Upper lobe of left lung (tissue), 4 donors: ENCODE data around the gene ADK.

Experiments
- CTCF ChIP-seq, 6 experiments: fragments of 450-650 bp in 4 of 6; fragments of 200-600 bp in 2 of 6; sonication (generic) in 2 of 6; IDR thresholded peaks; one replicate each; pipeline ENCODE4 v1.5.1; 2016 to 2019; ENCODE audit warnings: antibody characterized with exemption in 6 of 6
- POLR2A ChIP-seq, 4 donors: fragments of 450-650 bp; IDR thresholded peaks; one replicate each; pipeline ENCODE4 v1.5.1; 2016 to 2017; ENCODE audit warnings: antibody characterized with exemption in 4 of 4, mild to moderate bottlenecking in 2 of 4
- POLR2AphosphoS5 ChIP-seq, 2 donors: sonication (generic); formaldehyde crosslinking; IDR thresholded peaks; one replicate each; pipeline ENCODE4 v1.5.1; 2017; ENCODE audit warnings: antibody characterized with exemption in 2 of 2

GRCh38 chr10:74330646-74331045, 179.6 kb downstream of the ADK start:
- TF ChIP-seq CTCF (IDR thresholded peaks at IDR 0.05), result no peak
- no peak for TF ChIP-seq POLR2AphosphoS5 (IDR thresholded peaks at IDR 0.05)
- no peak for TF ChIP-seq POLR2A (IDR thresholded peaks at IDR 0.05)
